NCI-H1105 (cell line): Measurements from ENCODE around the gene ABCA13.
"Not testable (repeated sequence)": the region's sequence is repeated elsewhere in the genome, so short reads cannot be mapped to it uniquely, and the experiment has no call there.

Experiments used
- DNase-seq: peaks from one replicate; lab custom pipeline; 2025; lab: John Stamatoyannopoulos, UW

The ABCA13 gene

GRCh38 chr7:48171202-48171601 lies at the start of gene ABCA13:
Gene ABCA13, plus strand, starts transcription at chr7:48171458. Its CDS starts 26 bp downstream, at chr7:48171484.
- DNase-seq, result no peak

DNA sequence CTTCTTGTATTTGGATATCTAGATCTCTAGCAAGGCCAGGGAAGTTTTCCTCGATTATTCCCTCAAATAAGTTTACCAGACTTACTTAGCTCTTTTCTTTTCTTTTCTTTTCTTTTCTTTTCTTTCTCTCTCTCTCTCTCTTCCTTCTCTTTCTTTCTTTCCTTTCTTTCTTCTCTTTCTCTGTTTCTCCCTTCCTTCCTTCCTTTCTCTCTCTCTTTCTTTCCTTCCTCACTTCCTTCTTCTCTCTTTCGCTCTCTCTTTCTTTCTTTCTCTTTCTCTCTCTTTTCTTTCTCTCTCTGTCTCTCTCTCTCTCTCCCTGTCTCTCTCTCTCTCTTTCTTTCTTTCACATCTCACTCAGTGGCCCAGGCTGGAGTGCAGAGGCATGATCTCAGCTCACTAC lies 45.2 kb upstream of the ABCA13 start:
- DNase-seq, result no peak

- no peak for DNase-seq
These were observed 40.6 kb upstream of the ABCA13 start for GRCh38 chr7:48130658-48131108.

GRCh38 chr7:48132792-48133191 lies 38.5 kb upstream of the ABCA13 start:
- DNase-seq, result no peak

GRCh38 chr7:48139459-48139858 lies 31.8 kb upstream of the ABCA13 start:
- DNase-seq, result no peak

DNA sequence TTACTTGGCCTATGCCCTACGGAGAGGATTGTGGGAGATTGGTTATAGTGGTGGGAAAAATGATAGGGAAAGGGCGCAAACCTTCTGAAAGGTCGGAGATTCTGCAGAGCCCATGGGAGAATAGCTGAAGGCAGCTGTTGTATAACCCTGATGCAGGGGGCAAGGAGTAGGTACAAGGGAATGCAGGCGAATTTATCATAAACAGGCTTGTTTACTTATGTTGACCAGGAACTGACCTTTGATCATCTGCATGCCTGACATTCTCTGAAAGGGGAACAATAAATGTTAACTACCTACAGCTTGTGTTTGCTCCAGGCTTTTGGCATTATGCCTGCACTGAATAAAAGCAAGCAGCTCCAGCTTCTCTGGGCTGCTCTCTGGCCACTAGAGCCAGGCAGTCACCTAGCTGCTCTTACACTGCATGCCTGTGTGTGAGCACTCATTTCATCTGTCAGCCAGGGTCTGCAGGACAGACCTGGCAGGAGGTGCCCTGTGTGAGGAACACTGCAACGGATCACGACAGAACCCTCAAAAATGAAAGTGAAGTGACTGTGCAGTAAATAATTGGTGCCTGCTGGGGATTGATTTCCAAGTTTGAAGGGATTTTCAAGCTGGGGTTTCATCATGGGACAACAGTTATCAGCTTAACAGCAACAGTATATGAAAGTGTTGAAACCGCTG lies 31.1 kb upstream of the ABCA13 start:
- no peak for DNase-seq

DNA sequence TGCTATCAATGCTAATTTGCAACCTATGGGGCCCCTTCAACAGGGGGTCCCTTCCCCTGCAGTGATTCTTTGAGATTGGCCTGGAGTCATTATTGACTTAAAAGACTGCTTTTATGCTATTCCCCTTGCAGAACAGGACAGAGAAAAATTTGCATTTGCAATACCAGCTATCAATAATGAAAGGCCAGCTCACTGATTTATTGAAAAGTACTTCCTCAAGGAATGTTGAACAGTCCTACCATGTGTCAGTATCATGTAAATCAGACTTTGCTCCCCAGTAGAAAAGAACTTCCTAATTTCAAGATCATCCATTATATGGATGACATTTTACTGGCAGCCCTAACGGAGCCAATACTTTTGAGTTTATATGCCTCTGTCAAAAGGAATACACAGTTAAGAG lies 29.7 kb upstream of the ABCA13 start:
- DNase-seq, result no peak

DNA sequence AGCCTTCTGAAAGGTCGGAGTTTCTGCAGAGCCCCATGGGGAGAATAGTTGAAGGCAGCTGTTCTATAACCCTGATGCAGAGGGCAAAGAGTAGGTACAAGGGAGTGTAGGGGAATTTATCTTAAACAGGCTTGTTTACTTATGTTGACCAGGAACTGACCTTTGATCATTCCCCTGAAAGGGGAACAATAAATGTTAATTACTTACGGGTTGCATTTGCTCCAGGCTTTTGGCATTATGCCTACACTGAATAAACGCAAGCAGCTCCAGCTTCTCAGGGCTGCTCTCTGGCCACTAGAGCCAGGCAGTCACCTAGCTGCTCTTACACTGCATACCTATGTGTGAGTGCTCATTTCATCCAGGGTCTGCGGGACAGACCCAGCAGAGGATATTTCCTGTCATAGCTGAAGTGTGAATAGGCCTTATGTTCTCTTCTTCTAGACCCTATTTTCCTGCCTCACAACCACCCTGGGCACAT lies 26.9 kb upstream of the ABCA13 start:
- DNase-seq, result no peak

DNA sequence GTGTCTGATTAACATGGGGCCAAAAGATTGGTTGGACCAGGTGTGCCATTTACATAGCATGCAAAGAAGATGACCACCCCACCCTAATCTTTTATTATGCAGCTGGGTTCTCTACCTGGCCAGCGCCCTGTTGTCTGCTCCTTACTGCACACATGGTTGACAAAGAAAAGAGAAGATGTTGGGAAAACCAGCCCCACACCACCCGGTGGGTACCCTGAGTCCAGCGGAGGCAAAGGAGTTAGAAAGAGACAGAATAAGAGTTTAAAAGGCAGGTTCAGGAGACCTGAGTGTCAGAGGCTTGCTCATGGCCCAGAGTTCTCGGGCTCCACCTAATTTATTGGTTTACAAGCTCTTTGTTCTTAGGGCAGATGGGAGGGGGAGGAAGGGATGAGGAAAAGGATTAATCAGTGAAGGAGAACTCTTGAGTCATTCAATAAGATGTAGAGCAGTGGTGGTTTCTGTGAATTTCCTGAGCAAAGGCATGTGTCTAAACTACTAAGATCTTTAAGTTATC lies 24.1 kb upstream of the ABCA13 start:
- DNase-seq, result no peak

DNA sequence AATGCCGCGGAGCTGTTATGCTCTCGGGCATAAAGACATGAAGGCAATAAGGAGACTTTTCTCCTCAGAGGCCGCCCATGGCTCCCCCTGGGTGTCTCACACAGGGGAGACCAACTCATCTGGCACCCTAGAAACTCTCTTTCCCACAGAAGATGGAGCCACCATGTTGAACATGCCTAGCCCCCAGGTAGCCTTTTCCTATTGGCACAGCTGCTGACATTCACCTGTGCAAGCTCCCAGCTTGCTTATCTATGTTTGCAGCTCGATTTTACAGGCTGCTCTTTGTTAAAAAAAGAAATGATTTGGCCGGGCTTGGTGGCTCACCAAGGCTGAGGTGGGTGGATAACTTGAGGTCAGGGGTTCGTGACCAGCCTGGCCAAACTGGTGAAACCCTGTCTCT lies 23.6 kb upstream of the ABCA13 start:
- DNase-seq, result not testable (repeated sequence)

DNA sequence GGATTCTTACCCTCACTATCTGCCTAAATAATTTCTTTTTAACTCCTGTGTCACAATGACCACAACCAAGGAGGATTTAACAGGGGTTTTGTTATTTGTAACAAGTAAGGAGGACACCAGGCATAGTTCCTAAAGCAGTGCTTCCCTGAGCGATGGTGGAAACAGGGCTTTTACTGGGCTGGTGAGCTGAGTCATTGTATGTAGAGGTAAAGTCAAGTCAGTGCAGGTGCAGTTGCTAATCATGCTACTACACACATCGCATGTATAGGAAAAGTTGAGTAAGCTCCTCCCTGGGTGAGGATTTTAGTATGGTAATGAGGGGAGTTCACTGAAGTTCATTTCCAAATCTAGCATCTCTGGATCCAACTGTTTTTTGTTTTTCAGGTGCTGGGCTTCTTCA lies 22.9 kb upstream of the ABCA13 start:
- no peak for DNase-seq

DNA sequence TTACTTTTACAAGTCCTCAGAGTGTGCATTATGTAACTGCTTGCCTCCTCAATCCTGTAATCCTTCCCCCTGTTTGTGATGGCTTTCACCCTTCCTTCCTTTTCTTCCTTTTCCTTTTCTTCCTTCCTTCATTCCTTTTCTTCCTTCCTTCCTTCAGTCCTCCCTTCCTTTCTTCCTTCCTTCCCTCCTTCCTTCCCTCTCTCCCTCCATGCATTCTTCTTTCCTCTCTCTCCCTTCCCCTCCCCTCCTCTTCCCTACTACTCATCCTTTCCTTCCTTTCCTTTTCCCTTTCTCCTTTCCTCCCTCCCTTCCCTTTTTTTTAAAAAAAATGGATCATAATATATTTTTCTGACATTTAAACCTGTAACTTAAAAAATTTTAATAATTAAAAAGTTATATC lies 22.2 kb upstream of the ABCA13 start:
- no peak for DNase-seq

- no peak for DNase-seq
These were observed 21.2 kb upstream of the ABCA13 start for GRCh38 chr7:48150086-48150485.

GRCh38 chr7:48154792-48155413 lies 16.4 kb upstream of the ABCA13 start:
- DNase-seq, result no peak

DNA sequence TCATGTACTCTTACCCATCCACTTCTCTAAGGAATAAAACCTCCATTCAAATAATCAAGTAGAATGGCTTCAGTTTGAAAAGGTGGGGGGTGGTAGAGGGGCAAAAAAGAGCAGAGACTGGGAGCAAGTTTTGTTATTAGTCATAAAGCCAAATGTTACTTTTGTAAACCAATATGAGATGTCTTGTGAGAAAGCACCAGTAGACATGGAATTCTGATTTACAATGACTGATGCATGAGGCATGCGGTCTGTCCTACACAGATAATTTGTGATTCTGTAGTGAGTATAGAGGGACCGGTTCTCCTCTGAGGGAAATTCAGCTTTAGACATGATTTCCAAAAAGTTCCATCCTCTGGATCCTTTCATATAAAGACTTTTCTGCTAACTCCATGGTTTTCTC lies 12.9 kb upstream of the ABCA13 start:
- DNase-seq, result no peak

DNA sequence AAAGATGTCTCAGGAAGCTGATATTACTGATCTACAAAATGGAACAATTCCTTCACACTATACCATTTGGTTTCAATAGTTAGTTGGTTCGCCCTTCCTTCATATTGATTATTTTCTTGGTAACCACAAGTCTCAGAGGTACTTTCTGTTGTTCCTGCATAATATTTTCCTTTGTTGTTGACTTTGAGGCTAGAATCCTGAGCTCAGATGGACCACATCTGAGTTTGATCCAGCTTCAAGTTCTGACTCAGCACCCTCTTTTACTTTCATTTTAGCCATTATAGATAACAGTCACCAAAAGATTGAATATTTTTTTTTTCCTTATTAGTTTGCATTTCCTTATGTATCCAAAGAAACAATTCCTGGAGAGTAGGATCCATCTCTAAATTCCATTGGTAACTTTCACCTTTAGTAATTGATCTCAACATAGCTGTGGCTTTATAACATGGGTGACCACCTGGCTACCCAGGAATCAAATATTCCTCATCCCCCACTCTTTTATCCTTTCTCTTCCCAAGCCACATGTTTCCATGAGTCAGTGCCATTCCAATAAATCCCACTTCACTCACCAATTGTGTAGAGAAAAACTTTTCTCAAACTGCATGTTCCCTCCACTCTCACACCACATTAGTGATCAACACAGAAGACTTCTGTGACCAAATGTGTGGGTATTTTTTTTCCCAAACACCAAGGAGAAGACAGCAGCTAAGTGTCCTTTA lies 9.7 kb upstream of the ABCA13 start:
- no peak for DNase-seq

DNA sequence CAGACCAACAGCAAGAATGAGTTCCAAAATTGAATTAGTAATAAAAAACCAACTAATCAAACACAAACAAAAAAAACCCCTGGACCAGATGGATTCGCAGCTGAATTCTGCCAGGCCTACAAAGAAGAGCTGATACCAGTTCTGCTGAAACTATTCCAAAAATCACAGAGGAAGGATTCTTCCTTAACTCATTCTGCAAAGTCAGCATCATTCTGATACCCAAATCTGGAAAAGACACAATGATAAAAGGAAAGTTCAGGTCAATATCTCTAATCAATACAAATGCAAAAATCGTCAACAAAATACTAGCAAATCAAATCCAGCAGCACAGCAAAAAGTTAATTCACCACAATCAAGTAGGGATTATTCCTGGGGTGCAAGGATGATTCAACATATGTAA lies 6.1 kb upstream of the ABCA13 start:
- no peak for DNase-seq

GRCh38 chr7:48168159-48168558 lies 3.1 kb upstream of the ABCA13 start:
- no peak for DNase-seq

- DNase-seq, result no peak
These were observed 752 bp upstream of the ABCA13 start for GRCh38 chr7:48170506-48170905.

GRCh38 chr7:48173313-48173712 lies 2.1 kb downstream of the ABCA13 start:
- no peak for DNase-seq

DNA sequence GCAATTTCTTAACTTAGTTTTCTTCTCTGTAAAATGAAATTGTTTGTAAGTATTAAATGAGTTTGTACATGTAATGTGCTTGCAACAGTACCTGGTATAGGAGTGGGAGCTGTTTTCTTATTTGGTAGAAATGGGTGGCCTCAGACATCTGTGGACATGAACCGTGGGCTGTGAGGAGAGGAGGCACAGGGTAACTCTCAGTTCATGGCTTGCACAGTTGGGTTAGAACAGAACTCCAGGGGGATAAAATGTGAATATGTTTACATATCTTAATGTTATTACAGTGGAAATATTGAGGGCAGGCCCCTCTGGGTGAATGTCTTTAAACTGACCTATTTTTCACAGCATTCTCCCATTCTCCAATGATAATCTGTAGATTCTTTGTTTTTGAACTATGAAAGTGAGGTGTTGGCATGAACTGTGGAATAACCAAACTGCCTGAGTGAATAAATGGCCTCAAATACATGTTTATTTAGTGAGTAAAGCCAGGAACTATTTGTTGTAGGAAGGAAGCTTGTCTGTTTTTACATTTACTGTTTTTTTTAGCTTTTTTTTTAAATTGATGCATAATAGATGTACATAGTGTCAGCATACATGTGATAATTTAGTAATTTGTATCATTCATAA lies 2.6 kb downstream of the ABCA13 start:
- no peak for DNase-seq

DNA sequence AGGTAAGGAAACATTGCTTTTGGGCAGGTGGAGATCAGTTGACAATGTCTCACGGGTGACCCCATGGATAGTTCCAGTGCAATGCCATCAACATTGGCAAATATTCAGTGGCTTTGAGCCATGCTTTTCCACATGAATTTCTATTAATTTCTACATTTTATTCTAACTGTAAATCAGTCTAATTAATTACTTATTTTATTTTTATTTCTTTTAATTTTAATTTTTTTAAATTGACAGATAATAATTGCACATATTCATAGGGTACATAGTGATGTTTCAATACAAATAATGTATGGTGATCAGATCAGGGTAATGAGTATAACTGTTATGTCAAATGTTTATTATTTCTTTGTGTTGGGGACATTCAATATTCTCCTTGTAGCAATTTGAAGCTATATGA lies 3.8 kb downstream of the ABCA13 start:
- DNase-seq, result no peak
